HS-5 (cell line): ENCODE data around the gene PRUNE1.

Experiments
- DNase-seq: peaks from one replicate; pipeline ENCODE4 v3.0.0-alpha.2; 2012; ENCODE audit warnings: low read depth

Gene PRUNE1

GRCh38 chr1:150976879-150977694 is 31.2 kb upstream of the PRUNE1 start:
- DNase-seq: no peak

GRCh38 chr1:150979092-150980056 is 28.9 kb upstream of the PRUNE1 start:
- peak; percentile 78 for DNase-seq

GRCh38 chr1:150981177-150981804 is 27.0 kb upstream of the PRUNE1 start:
- no peak for DNase-seq

- DNase-seq: no peak
These were observed 26.2 kb upstream of the PRUNE1 start, which contains the start of gene ANXA9 for GRCh38 chr1:150981805-150982712. ANXA9 (plus strand) TSS chr1:150982292; CDS start chr1:150983106, 814 bp downstream.

- DNase-seq: no peak
These were observed 22.9 kb upstream of the PRUNE1 start for GRCh38 chr1:150985179-150985825.

- no peak for DNase-seq
These were observed 20.3 kb upstream of the PRUNE1 start for GRCh38 chr1:150987924-150988323.

GRCh38 chr1:150992626-150993025 is 15.6 kb upstream of the PRUNE1 start:
- no peak for DNase-seq

GRCh38 chr1:150994248-150994647 is 14.0 kb upstream of the PRUNE1 start:
- DNase-seq: no peak

- DNase-seq: no peak
These were observed 12.8 kb upstream of the PRUNE1 start for GRCh38 chr1:150995460-150995859.

- no peak for DNase-seq
These were observed 12.4 kb upstream of the PRUNE1 start for GRCh38 chr1:150995896-150996295.

GRCh38 chr1:150997126-150997872 is 10.9 kb upstream of the PRUNE1 start:
- DNase-seq: no peak

GRCh38 chr1:150997949-150998348 is 10.3 kb upstream of the PRUNE1 start:
- DNase-seq: no peak

- no peak for DNase-seq
These were observed 9.1 kb upstream of the PRUNE1 start for GRCh38 chr1:150999051-150999674.

GRCh38 chr1:150999926-151000325 is 8.3 kb upstream of the PRUNE1 start:
- no peak for DNase-seq

- no peak for DNase-seq
These were observed 7.8 kb upstream of the PRUNE1 start for GRCh38 chr1:151000408-151000807.

- DNase-seq: no peak
These were observed 6.6 kb upstream of the PRUNE1 start for GRCh38 chr1:151001602-151002001.

GRCh38 chr1:151002051-151002450 is 6.2 kb upstream of the PRUNE1 start:
- DNase-seq: no peak

- no peak for DNase-seq
These were observed 5.6 kb upstream of the PRUNE1 start for GRCh38 chr1:151002611-151003010.

GRCh38 chr1:151003180-151003579 is 5.1 kb upstream of the PRUNE1 start:
- DNase-seq: no peak
